NCI-H2196 treated with DMSO at 0.1 percent for 48 hours (cell line): ENCODE data around the gene PLEK.
"Not testable (repeated sequence)": the region's sequence is repeated elsewhere in the genome, so short reads cannot be mapped to it uniquely, and the experiment has no call there.

Experiments
- DNase-seq: peaks from one replicate; lab custom pipeline; 2025; ENCODE audit not compliant: unreplicated experiment; lab: John Stamatoyannopoulos, UW

Gene PLEK

DNA sequence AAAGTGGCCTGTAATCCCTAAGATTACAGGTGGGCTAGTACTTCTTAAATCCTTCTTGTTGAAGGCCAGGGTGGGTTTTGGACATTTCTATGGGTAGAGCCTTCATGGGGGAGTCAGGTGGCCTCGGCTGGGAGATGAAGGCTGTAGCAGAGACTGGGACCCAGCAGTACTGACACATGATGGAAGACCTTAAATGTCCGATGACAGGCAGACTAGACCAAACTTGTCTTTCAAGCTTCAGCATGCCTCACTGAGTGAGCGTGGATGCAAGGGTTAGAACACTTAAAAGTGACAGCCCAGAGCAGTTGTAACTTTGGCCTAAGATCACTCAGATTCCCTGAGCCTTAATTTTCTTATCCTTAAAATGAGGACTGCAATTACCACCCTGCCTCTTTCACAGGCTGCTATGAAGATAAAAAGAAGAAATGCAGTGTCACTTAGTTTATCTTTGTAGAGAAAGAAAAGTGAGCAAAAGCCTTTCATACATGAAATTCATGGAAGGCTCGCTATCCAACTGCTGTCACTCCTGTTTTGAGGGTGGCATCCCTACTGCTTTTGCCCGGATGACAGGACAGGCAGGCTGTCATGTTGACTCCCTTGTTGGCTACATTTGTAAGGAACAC is 19.5 kb downstream of the PLEK start:
- no peak for DNase-seq

DNA sequence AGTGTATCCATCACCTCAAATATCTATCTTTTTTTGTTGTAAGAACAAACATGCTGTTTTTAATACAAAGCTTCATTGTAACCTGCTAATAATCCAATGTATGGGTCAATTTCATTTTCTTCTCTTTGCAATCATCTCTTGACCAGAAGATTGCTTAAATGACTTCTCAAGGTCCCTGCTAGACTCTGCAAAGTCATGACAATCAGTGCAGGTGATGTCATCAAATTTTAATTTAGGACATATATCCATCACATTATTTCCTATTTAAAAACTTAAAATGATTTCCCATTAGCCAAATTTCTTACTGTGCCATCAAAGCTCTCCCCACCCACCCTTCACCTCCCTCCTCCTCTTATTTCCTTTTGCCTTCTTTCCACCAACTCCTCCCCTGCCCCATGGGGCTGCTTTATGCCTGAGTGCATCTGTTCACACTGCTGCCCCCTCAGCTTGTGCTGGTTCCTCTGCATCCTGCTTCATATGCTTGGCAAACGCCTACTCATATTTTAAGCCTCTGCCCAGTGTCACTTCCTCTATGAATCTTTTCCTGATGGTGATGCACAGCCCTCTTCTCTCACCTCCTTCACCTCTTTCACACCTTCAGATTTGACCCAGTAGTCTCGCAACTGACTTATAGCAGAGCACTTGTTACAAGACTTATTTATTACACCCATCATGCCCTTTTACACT is 20.3 kb downstream of the PLEK start:
- no peak for DNase-seq

DNA sequence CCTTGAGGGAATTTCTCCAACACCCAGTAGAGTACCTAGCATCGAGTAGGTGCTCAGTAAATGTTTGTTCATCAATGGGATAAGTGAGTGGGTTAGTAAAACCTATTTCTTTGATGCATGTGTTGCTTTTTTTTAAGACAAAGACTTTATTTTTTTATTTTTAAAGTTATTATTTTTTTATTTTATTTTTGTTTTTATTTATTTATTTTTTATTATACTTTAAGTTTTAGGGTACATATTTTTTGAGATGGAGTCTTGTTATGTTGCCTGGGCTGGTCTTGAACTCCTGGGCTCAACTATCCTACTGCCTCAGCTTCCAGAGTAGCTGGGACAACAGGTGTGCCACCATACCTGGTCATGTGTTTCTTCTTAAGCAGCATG is 20.8 kb downstream of the PLEK start:
- DNase-seq = no peak

DNA sequence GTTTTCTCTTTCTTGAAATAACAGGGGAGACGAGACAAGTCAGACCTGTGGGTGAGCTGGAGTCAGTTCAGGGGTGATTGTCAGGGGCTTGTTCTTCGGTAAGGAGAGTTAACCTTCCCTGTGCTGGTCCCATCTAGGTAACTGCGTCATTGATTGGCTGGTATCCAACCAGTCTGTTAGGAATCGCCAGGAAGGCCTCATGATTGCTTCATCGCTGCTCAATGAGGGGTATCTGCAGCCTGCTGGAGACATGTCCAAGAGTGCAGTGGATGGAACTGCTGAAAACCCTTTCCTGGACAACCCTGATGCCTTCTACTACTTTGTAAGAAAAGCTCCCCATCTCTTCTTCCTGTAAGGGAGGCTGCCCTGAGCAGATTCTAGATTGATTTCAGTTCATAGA is 21.3 kb downstream of the PLEK start:
- DNase-seq = no peak

DNA sequence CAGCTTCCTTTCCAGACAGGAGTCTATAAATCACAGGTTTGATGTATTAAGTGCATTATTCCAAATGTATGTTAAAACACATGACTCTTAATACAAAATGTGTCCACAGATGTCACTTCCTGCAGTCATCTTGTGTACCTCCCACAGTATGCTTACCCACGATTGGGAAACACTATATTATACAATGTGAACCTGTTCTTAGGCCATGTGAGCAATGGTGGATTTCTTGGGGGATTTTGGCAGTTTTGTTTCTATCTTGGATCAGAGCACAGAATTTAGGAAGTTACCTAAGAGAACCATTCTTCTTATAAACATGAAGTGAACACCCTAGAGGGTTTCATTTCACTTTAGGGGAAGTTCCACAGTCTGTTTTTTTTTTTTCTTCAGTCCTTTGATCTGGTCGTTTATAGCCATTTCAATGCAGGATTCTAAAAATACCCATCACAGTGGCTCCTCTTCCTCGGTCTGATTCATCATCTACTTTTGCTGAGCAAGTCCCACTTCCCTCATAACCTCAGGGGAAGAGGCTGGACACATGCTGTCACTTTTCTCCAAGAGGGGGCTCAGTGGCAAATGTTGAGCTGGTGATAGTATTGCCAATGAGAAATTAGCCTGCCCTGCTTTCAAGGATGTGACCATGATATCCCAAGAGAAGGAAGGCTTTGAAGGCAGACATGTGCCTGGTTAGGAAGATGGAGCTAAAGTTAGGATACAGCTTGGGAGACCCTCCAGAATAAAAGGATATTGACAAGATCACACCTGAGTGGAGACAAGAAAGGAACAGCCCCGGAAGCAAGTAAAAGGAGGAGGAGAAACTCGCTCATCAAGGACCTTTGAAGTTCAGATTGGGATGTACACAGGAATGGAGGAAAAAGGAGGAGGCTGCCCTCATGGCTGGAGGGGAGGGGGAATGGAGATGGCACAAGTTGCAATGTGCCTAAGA is 22.6 kb downstream of the PLEK start:
- no peak for DNase-seq

DNA sequence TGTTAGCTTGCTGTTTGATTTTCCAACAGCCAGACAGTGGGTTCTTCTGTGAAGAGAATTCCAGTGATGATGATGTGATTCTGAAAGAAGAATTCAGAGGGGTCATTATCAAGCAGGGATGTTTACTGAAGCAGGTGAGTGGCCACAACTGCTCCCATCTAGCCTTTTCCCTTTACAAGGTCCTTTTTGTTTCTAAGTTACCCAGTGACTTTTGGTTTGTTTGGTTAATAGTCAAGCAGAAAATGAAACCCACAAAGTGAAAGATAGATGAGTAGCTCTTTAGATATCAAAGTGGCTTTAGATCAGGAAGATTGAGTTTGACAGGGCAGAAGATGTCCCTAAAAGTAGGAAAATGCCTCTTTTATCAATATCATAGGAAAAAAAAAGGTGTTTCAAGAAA is 23.3 kb downstream of the PLEK start:
- DNase-seq = no peak

DNA sequence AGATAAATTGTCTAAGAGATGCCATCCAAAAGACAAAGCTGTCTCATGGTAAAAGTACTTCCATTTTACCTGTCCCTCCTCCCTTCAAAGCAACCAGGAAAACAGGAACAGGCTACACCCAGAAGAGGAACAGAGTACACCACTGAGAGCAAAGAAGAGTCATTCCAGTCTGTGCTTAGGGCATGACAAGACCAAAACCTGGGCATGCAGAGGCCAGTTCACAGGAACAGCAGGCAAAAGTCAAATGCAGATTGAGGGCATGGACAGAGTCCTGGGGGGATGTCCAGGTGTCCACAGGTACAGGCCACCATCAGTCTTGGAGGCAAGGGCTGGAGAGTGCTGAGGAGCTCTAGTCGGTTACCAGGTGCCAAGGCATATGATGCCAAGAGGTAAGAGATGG is 23.7 kb downstream of the PLEK start:
- DNase-seq = no peak

DNA sequence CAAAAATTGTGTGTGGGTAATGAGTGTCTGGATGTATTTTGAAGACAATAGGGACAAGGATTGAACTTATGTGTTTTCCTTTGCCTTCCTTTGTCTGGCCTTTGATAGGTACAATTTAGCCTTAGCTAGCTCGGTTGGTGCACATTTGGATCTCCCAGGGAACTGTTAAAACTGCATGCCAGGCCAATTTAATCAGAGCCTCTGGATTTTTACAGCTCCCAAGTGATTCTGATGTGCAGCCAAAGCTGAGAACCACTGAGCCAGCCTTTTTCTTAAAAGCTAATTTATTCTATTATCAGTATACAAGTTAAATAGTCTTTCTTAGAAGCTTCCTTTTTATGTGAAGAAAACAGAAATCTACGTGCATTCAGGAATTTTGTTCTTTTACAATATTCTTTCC is 25.0 kb downstream of the PLEK start:
- no peak for DNase-seq

DNA sequence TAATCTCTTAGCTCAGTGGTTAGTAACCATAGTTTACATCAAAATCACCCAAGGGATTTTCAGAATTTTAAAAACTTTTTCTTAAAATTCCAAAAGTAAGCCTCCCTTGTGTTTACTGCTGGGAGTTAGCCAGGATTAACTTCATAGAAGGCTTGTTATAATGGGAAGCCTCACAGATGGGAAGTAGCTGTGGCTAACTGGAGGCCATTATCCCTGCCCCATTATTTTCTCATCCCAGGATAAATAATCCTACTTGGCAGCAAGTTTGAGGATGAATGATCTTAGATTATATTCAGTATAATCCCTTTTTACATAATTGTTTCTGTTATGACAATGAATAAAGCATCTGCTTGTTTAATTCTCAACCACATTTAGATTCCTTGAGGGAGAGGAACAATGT is 25.5 kb downstream of the PLEK start:
- DNase-seq = no peak

DNA sequence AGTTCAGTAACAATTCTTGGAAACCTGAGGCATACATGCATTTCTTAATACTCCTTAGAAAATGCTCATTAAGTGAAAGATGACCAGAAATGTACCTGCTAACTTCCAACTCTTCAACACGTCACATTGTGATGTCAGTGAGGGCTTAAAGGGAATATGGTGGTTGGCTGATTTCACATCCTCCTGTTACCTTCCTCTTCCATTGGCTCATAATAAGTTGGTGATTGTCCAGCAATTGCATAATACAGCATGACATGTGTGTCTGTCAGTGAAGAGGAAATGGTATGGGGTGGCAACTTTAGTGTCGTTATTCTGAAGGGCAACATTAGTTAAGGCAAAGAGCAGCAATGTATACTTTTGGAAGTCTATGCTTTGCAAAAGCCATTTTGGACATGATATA is 26.0 kb downstream of the PLEK start:
- DNase-seq = no peak

DNA sequence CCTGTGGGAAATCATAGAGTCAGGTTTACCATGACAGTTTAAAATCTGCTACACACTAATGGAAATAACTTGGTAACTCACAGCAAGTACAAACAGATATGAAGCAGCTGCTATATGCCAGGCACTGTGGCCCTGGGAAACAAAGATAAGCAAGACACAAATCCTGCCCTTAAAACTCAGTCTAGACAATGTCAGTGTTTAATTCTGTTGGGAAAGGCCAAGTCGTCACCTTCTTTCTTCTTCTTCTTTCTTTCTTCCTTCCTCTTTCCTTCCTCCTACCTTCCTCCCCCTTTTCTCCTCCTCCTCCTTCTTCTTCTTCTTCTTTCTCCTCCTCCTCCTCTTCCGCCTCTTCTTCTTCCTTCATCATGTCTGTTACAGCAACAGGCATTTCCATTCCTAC is 26.8 kb downstream of the PLEK start:
- DNase-seq = no peak

DNA sequence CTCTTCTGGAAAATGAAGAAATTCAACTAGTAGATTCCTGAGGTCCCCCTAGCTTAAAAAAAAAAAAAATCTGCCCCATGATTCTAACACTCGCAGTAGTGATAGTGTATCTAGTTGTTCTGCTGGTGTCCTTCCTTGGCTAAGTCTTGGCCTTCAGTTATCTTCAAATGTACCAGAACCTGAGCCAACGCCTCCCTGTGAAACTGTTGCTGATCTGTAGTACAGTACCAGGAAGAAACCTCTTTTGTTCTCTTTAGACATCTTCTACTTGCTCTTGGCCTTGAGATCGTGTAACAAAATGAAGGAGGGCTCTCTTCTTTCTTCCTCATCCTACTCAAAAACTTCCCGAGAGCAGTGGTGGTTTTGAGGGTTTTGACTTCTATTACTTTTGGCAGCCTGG is 31.0 kb downstream of the PLEK start:
- no peak for DNase-seq

DNA sequence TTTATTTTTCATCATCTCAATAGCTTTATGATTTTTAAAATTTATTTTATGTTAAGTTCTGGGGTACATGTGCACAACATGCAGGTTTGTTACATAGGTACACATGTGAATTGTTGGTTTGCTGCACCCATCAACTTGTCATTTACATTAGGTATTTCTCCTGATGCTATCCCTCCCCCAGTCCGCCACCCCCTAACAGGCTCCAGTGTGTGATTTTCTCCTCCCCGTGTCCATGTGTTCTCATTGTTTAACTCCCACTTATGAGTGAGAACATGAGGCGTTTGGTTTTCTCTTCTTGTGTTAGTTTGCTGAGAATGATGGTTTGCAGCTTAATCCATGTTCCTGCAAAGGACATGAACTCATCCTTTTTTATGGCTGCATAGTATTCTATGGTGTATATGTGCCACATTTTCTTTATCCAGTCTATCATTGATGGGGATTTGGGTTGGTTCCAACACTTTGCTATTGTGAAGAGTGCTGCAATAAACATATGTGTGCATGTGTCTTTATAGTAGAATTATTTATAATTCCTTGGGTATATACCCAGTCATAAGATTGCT is 32.7 kb downstream of the PLEK start:
- not testable (repeated sequence) for DNase-seq

DNA sequence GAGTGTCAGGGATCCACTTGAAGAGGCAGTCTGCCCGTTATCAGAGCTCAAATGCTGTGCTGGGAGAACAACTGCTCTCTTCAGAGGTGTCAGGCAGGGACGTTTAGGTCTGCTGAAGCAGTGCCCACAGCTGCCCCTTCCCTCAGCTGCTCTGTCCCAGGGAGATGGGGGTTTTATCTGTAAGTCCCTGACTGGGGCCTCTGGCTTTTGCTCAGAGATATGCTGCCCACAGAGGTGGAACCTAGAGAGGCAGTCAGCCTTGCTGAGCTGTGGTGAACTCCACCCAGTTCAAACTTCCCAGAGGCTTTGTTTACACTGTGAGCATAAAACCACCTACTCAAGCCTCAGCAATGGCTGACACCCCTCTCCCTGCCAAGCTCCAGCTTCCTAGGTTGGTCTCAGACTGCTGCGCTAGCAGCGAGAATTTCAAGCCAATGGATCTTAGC is 38.1 kb downstream of the PLEK start:
- DNase-seq = no peak

DNA sequence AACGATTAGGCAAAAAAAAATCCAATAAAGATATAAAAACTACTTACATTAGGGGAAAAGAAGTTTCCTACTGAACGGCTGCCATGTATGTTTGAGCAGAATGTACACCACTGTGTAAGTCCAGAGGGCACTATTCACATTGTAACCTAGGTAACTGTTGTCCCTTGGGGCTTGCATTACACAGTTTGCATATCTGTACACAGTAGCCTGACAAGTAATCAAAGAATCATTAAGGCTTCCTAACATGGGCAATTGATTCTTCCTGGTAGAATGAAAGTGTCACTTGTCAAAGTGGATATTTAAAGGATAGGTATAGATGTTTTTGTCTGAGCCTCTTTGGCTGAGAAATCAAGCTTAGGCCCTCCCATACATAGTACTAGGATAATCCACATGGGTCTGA is 39.1 kb downstream of the PLEK start:
- no peak for DNase-seq

DNA sequence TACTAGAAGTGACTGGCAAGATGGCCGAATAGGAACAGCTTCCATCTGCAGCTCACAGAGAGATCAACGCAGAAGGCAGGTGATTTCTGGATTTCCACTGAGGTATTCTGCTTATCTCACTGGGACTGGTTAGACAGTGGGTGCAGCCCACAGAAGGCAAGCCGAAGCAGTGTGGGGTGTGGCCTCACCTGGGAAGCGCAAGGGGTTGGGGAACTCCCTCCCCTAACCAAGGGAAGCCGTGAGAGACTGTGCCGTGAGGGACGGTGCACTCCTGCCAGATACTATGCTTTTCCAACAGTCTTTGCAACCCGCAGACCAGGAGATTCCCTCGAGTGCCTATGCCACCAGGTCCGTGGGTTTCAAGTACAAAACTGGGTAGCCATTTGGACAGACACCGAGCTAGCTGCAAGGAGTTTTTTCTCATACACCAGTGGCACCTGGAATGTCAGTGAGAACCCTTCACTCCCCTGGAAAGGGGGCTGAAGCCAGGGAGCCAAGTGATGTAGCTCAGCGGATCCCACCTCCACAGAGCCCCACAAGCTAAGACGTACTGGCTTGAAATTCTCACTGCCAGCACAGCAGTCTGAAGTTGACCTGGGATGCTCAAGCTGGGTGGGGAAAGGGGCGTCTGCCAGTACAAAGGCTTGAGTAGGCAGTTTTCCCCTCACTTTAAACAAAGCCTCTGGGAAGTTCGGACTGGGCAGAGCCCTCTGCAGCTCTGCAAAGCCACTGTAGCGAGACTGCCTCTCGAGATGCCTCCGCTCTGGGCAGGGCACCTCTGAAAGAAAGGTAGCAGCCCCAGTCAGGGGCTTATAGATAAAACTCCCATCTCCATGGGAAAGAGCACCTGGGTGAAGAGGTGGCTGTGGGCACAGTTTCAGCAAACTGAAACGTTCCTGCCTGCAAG is 40.1 kb downstream of the PLEK start:
- DNase-seq = no peak

DNA sequence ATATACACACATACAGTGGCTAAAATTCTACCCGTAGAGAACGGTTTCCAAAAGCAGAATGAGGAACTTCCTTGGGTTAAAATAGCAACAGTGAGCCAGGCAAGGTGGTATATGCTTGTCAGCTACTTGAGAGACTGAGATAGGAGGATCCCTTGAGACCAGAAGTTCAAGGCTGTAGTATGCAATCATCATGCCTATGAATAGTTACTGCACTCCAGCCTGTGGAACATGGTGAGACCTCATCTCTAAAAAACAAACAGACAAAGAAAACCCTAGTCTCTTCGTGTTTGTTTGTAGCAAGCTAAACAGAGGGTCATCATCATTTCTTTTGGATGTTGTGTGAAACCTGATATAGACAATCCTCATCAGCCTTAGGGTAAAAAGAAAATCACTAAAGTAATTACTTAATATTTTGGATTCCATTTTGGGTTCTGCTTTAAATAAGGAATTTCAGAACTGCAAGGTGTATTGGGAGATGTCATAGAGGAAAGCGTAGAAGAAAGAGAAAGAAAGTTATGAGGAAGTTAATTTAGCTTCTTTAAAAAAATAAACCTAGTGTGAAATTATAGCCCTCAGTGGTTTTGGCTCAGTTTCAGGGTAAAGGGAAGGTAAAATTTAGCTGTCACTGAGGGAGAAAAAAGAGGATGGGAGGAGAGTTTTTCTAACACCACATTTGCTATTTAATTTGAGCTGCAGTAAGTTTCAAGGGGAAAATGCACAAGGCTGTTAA is 46.5 kb downstream of the PLEK start:
- no peak for DNase-seq

DNA sequence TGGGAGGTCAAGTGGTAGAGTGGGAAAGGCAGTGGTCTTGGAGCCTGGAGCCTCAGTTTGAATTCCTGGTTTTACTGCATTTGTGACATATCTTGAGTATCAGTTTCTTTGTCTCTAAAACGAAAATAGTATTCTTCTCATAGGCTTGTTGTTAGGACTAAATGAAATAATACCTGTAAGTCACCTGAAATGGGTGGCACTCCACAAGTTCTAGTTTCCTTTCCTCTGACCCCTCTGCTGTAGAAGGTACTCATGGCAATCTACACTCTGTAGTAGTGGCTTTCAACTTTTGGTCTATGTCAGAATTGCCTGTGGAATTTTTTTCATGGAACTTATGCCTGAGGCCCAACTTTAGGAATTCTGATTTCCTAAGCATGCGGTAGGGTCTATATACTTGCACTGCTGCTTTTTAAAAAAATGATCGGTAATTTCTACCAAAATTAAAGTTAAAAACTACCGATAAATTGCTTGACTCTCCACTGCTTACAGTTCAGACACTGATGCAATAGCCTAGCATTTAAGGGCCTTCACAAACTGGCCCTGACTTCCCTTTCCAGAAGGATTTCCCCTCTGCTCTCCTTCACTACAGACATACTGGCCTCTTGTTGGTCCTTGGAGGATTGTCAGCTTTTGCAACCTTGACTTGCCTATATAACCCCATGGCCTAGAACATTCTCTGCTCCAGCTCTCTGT is 47.2 kb downstream of the PLEK start:
- no peak for DNase-seq

DNA sequence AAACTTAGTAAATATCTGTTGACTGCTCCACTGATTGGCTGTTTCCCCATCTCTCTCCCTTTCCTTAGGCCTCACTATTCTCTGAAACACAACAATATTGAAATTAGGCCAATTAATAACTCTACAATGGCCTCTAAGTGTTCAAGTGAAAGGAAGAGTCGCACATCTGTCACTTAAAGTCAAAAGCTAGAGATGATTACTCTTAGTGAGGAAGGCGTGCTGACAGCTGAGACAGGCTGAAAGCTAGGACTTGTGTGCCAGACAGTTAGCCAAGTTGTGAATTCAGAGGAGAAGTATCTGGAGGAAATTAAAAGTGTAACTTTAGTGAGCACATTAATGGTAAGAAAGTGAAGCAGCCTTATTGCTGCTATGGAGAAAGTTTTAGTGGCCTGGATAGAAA is 48.4 kb downstream of the PLEK start:
- no peak for DNase-seq
